ENCODE results near the gene PRELID1. TPM values are rescaled to one million over a fixed set of nuclear protein-coding genes. Genes with fewer than 3 reads are reported as not detected.
"Not testable (repeated sequence)": the region's sequence is repeated elsewhere in the genome, so short reads cannot be mapped to it uniquely, and the experiment has no call there.

The PRELID1 gene
- total RNA-seq, result 10 to 100 TPM; 52.0 to 84.9 (median 74.5) TPM
- 72.0 TPM for total RNA-seq (2013)
- 33.5 to 245 (median 58.9) reads per million in 29 experiments for total RNA-seq

- under 1% methylated on average over 97 of the region's 100 CpGs for WGBS (ENCODE audit: insufficient coverage)
- peaks cover 19 to 78% of the 10 kb centered on the region in 2 experiments for H3K4me1 ChIP-seq (ENCODE audit: control insufficient read depth in 1 of 2, extremely low read depth in 1 of 2, insufficient read depth in 2 of 2, low read length in 2 of 2)
- H3K27ac Mint-ChIP-seq, result peak within 1 kb of the TSS; percentile 87 to 94
- H3K4me1 Mint-ChIP-seq, result peaks cover 69 to 80% (median 71%) of the 10 kb centered on the region in 3 donors
- POLR2A ChIA-PET, result interaction anchor here in 1 of 2 donors (1.0 kb wide), 1 partner anchor 290 kb away, joined by 4 read pairs; no protein-coding TSS in a partner anchor
- no peaks in the 10 kb centered on the region for H3K9me3 ChIP-seq
- peak within 1 kb of the TSS; percentile 52 for H3K27ac ChIP-seq (ENCODE audit: low read length)
- H3K4me3 ChIP-seq (ENCODE audit: control insufficient read depth in 1 of 2, extremely low read depth in 1 of 2, low read length in 1 of 2), result peak within 1 kb of the TSS; percentile 81 to 83
- DNase-seq (peak; percentile 66 to 93 (median 83)), ATAC-seq (replicated peaks in 1 of 4) (peak; percentile 75 to 76 (median 76))
- no peaks in the 10 kb centered on the region for H3K9me3 Mint-ChIP-seq
- H3K4me3 Mint-ChIP-seq, result peak within 1 kb of the TSS; percentile 91 to 94 (median 92)
- peaks cover 15% of the 10 kb centered on the region for H3K36me3 Mint-ChIP-seq
- H3K27me3 ChIP-seq (replicated peaks in 1 of 2; ENCODE audit: control insufficient read depth in 2 of 2, extremely low read depth in 1 of 2, insufficient read depth in 2 of 2, low read length in 1 of 2), result no peaks in the 10 kb centered on the region
- CTCF ChIA-PET, result interaction anchor here (0.5 to 1.0 kb wide), 3 partner anchors 40 to 153 kb away, joined by 3 to 4 read pairs (median 3); no protein-coding TSS in a partner anchor
- no peaks in the 10 kb centered on the region for H3K27me3 Mint-ChIP-seq
- peaks cover 0 to 18% of the 10 kb centered on the region in 2 donors for H3K36me3 ChIP-seq (ENCODE audit: control insufficient read depth in 2 of 2, extremely low read depth in 1 of 2, insufficient read depth in 1 of 2, low read length in 1 of 2)
Measured at GRCh38 chr5:177303121-177303924, at the start of gene PRELID1, which contains the start of gene RAB24. Gene PRELID1, plus strand, starts transcription at chr5:177303799. Its CDS starts 187 bp downstream, at chr5:177303986. Gene RAB24, minus strand, starts transcription at chr5:177303719. Its CDS starts 431 bp downstream, at chr5:177303288.

- CTCF ChIA-PET, result no interaction called here
- POLR2A ChIA-PET, result no interaction called here
- no peak for ATAC-seq (replicated peaks in 1 of 4)
- no peak overlapping the region for H3K27ac ChIP-seq (ENCODE audit: low read length)
- peaks cover 10 to 84% of the 10 kb centered on the region in 2 donors for H3K36me3 ChIP-seq (ENCODE audit: control insufficient read depth in 2 of 2, extremely low read depth in 1 of 2, insufficient read depth in 1 of 2, low read length in 1 of 2)
- no peak overlapping the region for H3K4me3 ChIP-seq (ENCODE audit: control insufficient read depth in 1 of 2, extremely low read depth in 1 of 2, low read length in 1 of 2)
- no peak overlapping the region for H3K27ac Mint-ChIP-seq
- peaks cover 0 to 3% (median 2%) of the 10 kb centered on the region in 3 donors for H3K4me1 Mint-ChIP-seq
- H3K36me3 Mint-ChIP-seq, result peaks cover 58% of the 10 kb centered on the region
- H3K9me3 Mint-ChIP-seq, result no peaks in the 10 kb centered on the region
- WGBS (ENCODE audit: insufficient coverage), result no CpG with 5 or more reads among the region's 5 CpGs
- DNase-seq, result no peak
- no peaks in the 10 kb centered on the region for H3K27me3 Mint-ChIP-seq
- H3K4me1 ChIP-seq (ENCODE audit: control insufficient read depth in 1 of 2, extremely low read depth in 1 of 2, insufficient read depth in 2 of 2, low read length in 2 of 2), result no peaks in the 10 kb centered on the region
- no peaks in the 10 kb centered on the region for H3K9me3 ChIP-seq
- H3K4me3 Mint-ChIP-seq, result no peak overlapping the region
- no peaks in the 10 kb centered on the region for H3K27me3 ChIP-seq (replicated peaks in 1 of 2; ENCODE audit: control insufficient read depth in 2 of 2, extremely low read depth in 1 of 2, insufficient read depth in 2 of 2, low read length in 1 of 2)
Measured at GRCh38 chr5:177256296-177256695, 47.3 kb upstream of the PRELID1 start.

GRCh38 chr5:177258711-177259110, 44.9 kb upstream of the PRELID1 start:
- H3K4me3 Mint-ChIP-seq; H3K27ac ChIP-seq (ENCODE audit: low read length); H3K4me1 Mint-ChIP-seq; H3K27ac Mint-ChIP-seq; DNase-seq; H3K4me1 ChIP-seq (ENCODE audit: control insufficient read depth in 1 of 2, extremely low read depth in 1 of 2, insufficient read depth in 2 of 2, low read length in 2 of 2); CTCF ChIA-PET; POLR2A ChIA-PET; ATAC-seq (replicated peaks in 1 of 4); H3K27me3 Mint-ChIP-seq; H3K27me3 ChIP-seq (replicated peaks in 1 of 2; ENCODE audit: control insufficient read depth in 2 of 2, extremely low read depth in 1 of 2, insufficient read depth in 2 of 2, low read length in 1 of 2); H3K4me3 ChIP-seq (ENCODE audit: control insufficient read depth in 1 of 2, extremely low read depth in 1 of 2, low read length in 1 of 2); H3K9me3 Mint-ChIP-seq; H3K9me3 ChIP-seq: not testable (repeated sequence)
- H3K36me3 ChIP-seq (ENCODE audit: control insufficient read depth in 2 of 2, extremely low read depth in 1 of 2, insufficient read depth in 1 of 2, low read length in 1 of 2), result peaks cover 6 to 77% of the 10 kb centered on the region in 2 donors
- 94% methylated on average over 3 of the region's 7 CpGs for WGBS (ENCODE audit: insufficient coverage)
- H3K36me3 Mint-ChIP-seq, result peaks cover 52% of the 10 kb centered on the region

- H3K9me3 ChIP-seq, result no peaks in the 10 kb centered on the region
- Mint-ChIP-seq H3K4me3 (no peak overlapping the region), H3K27ac (no peak overlapping the region), H3K4me1 (peaks cover 0 to under 1% (median 0%) of the 10 kb centered on the region in 3 donors), H3K27me3 (no peaks in the 10 kb centered on the region), H3K36me3 (peaks cover 59% of the 10 kb centered on the region), H3K9me3 (no peaks in the 10 kb centered on the region)
- no peak overlapping the region for H3K27ac ChIP-seq (ENCODE audit: low read length)
- POLR2A ChIA-PET, result no interaction called here
- H3K4me1 ChIP-seq (ENCODE audit: control insufficient read depth in 1 of 2, extremely low read depth in 1 of 2, insufficient read depth in 2 of 2, low read length in 2 of 2), result no peaks in the 10 kb centered on the region
- H3K27me3 ChIP-seq (replicated peaks in 1 of 2; ENCODE audit: control insufficient read depth in 2 of 2, extremely low read depth in 1 of 2, insufficient read depth in 2 of 2, low read length in 1 of 2), result no peaks in the 10 kb centered on the region
- DNase-seq (no peak), ATAC-seq (replicated peaks in 1 of 4) (no peak)
- H3K36me3 ChIP-seq (ENCODE audit: control insufficient read depth in 2 of 2, extremely low read depth in 1 of 2, insufficient read depth in 1 of 2, low read length in 1 of 2), result peaks cover 6 to 75% of the 10 kb centered on the region in 2 donors
- WGBS (ENCODE audit: insufficient coverage), result 100% methylated on average over 2 of the region's 7 CpGs
- CTCF ChIA-PET, result no interaction called here
- no peak overlapping the region for H3K4me3 ChIP-seq (ENCODE audit: control insufficient read depth in 1 of 2, extremely low read depth in 1 of 2, low read length in 1 of 2)
Measured at GRCh38 chr5:177260961-177261360, 42.6 kb upstream of the PRELID1 start.

GRCh38 chr5:177261510-177261909, 42.1 kb upstream of the PRELID1 start:
- no peak overlapping the region for H3K4me3 Mint-ChIP-seq
- no peaks in the 10 kb centered on the region for H3K4me1 ChIP-seq (ENCODE audit: control insufficient read depth in 1 of 2, extremely low read depth in 1 of 2, insufficient read depth in 2 of 2, low read length in 2 of 2)
- H3K27ac Mint-ChIP-seq, result no peak overlapping the region
- POLR2A ChIA-PET, result no interaction called here
- no peaks in the 10 kb centered on the region for H3K27me3 ChIP-seq (replicated peaks in 1 of 2; ENCODE audit: control insufficient read depth in 2 of 2, extremely low read depth in 1 of 2, insufficient read depth in 2 of 2, low read length in 1 of 2)
- no peak overlapping the region for H3K27ac ChIP-seq (ENCODE audit: low read length)
- H3K9me3 ChIP-seq, result no peaks in the 10 kb centered on the region
- no peaks in the 10 kb centered on the region for H3K4me1 Mint-ChIP-seq
- CTCF ChIA-PET, result no interaction called here
- peaks cover 6 to 75% of the 10 kb centered on the region in 2 donors for H3K36me3 ChIP-seq (ENCODE audit: control insufficient read depth in 2 of 2, extremely low read depth in 1 of 2, insufficient read depth in 1 of 2, low read length in 1 of 2)
- no peak overlapping the region for H3K4me3 ChIP-seq (ENCODE audit: control insufficient read depth in 1 of 2, extremely low read depth in 1 of 2, low read length in 1 of 2)
- H3K36me3 Mint-ChIP-seq, result peaks cover 64% of the 10 kb centered on the region
- H3K9me3 Mint-ChIP-seq, result no peaks in the 10 kb centered on the region
- ATAC-seq (replicated peaks in 1 of 4), result no peak
- WGBS (ENCODE audit: insufficient coverage), result no CpG with 5 or more reads among the region's 1 CpG
- no peak for DNase-seq
- no peaks in the 10 kb centered on the region for H3K27me3 Mint-ChIP-seq

GRCh38 chr5:177264178-177264577, 39.4 kb upstream of the PRELID1 start:
- ChIA-PET POLR2A (no interaction called here), CTCF (interaction anchor here in 1 of 2 donors (0.6 to 1.7 kb wide), 3 partner anchors 151 to 1209 kb away, joined by 3 to 12 read pairs (median 3); no protein-coding TSS in a partner anchor)
- H3K27ac ChIP-seq (ENCODE audit: low read length), result no peak overlapping the region
- Mint-ChIP-seq H3K36me3 (peaks cover 57% of the 10 kb centered on the region), H3K9me3 (no peaks in the 10 kb centered on the region), H3K4me1 (no peaks in the 10 kb centered on the region), H3K4me3 (no peak overlapping the region), H3K27me3 (no peaks in the 10 kb centered on the region), H3K27ac (no peak overlapping the region)
- WGBS (ENCODE audit: insufficient coverage), result 100% methylated on average over 1 of the region's 1 CpG
- H3K4me1 ChIP-seq (ENCODE audit: control insufficient read depth in 1 of 2, extremely low read depth in 1 of 2, insufficient read depth in 2 of 2, low read length in 2 of 2), result no peaks in the 10 kb centered on the region
- ATAC-seq (replicated peaks in 1 of 4) (no peak), DNase-seq (no peak)
- H3K4me3 ChIP-seq (ENCODE audit: control insufficient read depth in 1 of 2, extremely low read depth in 1 of 2, low read length in 1 of 2), result no peak overlapping the region
- no peaks in the 10 kb centered on the region for H3K9me3 ChIP-seq
- no peaks in the 10 kb centered on the region for H3K27me3 ChIP-seq (replicated peaks in 1 of 2; ENCODE audit: control insufficient read depth in 2 of 2, extremely low read depth in 1 of 2, insufficient read depth in 2 of 2, low read length in 1 of 2)
- peaks cover 6 to 76% of the 10 kb centered on the region in 2 donors for H3K36me3 ChIP-seq (ENCODE audit: control insufficient read depth in 2 of 2, extremely low read depth in 1 of 2, insufficient read depth in 1 of 2, low read length in 1 of 2)
